GM19372 (cell line): ENCODE data around the gene MSMO1.
"Not testable (repeated sequence)": the region's sequence is repeated elsewhere in the genome, so short reads cannot be mapped to it uniquely, and the experiment has no call there.

Source experiments
- ATAC-seq: cut with Tn5 transposase; IDR thresholded peaks from one replicate; pipeline ENCODE4 v1.9.1; 2021; ENCODE audit warnings: mild to moderate bottlenecking, low read depth, moderate library complexity; ENCODE audit not compliant: unreplicated experiment

Gene MSMO1

DNA sequence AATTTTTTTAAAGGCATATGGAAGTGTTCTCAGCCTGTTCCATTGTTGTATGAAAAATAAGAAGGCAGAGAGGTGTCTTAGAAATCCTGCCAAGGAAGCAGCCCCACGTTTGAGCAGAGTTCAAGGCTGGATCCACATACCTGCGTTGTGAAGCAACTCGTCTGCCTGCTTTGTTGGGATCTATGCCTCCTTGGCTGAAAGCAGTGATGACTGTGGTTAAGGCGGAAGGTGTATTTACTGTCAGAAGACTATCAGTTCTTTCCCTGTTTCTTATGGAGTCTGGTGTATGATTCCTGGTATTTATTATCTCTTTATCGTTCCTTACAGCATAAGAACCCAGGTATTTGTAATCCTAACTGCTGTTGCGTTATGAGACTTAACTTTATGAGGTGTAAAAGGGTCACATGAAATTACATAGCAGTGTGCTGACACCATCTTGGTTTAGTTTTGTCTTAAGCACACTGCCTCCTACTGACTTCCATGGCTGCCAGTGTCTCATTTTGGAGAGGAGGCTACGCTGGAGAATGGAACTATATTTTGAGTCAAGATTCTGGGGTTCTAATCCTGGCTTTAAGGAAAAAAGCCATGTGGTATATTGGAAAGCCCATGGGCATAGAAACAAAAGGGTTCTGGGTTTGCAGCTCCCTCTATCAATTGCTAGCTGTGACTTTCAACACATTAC lies 3.1 kb upstream of the MSMO1 start:
- no peak for ATAC-seq

DNA sequence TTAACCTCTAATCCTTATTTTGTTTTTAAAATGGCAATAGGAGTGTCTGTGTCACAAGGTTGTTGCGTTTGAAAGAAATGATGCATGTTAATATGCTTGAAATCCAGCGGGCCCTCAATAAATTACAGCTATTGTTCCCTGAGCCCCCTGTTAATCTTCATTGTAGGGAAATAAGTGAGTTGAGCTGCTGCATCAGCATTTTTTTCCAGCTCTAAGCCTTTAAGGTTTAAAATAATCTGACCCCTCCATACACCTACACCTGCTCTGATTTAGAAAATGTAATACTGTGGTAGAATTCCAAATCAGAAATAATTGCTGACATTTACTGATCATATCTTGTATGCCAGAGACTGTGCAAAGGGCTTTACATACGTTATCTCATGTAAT lies 2.6 kb upstream of the MSMO1 start:
- ATAC-seq, result no peak

DNA sequence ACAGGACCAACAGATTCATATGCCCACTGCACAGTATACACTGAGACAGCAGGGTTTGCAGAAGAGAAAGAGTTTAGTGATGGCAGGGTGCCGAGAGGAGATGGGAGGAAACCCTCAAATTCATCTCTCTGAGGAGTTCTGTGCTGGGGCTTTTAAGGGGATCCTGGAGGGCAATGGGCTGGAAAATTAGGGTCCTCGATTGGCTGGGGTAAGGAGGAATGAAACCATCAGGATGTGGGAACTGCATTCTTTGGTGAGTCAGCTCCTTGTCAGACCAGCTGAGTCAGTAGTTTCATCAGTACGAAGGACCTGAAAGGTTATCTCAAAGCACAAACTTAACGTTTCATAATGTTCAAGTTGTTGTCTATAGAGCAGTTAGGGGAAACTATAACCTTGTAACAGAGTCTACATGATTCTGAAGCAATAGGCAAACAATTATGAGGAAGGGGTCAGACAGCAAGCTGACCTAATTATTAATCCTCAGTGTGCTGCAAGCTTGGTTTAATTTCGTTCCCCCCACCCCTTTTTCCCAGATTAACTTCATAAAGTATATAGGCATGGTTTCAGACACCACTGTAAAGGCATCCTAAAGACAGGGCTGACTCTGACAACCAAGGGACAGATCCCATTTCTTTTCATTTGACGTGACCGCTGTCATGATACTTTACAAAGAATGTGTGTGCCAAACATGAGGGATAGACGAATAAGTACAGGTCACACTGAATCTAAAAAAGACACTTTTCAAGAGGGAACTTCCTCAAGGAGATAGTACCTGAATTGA lies 1.5 kb upstream of the MSMO1 start:
- no peak for ATAC-seq

DNA sequence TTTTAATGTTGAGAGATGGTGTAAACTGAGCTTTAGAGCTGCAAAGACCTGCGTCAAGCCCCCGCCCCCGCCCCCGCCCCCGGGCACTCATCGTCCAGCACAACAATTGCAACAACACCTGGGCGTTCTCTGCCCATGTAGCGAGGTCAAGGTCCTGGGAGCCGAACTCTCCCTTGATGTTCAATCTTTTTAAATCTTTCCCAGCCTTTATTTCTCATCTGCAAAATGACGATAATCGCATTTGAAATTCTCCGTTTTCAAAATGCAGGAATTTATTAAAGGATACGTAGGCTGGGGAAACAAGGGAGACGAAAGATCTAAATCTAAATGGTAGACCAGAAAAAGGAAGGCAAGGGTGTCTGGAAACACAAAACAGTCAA lies 648 bp upstream of the MSMO1 start:
- ATAC-seq, result no peak

DNA sequence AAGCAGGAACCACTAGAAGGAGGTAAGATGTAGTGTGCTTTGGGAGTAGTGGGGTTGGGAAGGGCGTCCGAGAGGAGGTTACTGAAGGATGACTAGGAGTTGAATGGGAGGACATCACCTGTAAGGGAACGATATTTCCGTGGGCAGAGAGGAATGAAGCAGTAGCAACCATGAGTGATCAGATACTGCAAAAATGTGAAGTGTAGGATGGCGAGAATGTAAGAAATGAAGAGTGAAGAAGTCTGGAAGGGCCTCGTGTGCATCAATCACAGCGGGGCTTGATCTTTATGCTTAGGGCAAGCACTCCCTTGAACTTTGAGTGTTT lies 594 bp downstream of the MSMO1 start:
- no peak for ATAC-seq

DNA sequence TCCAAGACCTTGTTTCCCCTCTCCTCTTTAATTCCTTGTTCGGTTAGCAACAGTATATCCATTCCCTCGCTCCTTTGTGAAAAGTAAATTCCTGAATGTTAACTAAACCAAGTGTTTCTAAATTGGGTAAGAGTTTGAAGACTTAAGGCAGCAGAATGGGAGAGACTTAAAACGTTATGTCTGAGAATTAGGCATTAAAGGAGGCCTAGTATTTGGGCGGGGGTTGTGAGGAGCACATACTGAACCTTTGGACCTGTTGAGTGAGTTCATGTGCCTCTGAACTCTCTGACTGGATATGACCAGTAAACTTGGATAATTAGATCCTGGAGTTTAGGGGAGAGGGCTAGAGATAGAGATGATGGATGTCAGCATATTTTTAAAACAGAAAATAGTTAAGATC lies 1.2 kb downstream of the MSMO1 start:
- ATAC-seq, result no peak

DNA sequence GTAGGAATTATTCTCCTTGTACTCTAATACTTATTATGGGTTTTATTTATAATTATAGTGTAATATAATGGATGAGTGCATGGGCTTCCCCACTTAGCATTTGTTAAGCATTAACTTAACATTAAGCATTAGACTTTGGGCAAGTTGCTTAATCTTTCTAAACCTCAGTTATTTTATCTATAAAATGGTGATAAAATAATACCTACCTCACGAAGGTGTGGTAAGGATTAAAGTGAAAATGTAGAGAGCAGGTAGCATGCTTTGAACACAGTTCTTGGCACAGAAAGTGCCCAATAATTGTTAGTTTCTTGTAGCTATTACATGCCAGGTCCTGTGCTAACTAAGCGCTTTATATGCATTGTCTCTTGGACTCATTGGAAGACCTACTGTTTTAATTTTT lies 2.6 kb downstream of the MSMO1 start:
- no peak for ATAC-seq

DNA sequence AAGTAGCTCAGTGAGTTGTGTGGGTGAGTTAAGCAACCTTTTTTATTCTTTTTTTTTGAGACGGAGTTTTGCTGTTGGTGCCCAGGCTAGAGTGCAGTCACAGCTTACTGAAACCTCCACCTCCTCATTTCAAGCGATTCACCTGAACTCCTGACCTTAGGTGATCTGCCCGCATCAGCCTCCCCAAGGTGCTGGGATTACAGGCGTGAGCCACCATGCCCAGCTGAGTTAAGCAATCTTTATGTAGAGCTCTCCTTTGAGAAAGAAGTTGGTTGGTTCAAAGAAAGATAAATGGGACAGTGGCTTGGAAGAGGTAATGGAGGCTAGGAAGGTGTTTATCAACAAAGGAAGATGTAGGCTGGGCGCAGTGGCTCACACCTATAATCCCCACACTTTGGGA lies 3.2 kb downstream of the MSMO1 start:
- no peak for ATAC-seq

DNA sequence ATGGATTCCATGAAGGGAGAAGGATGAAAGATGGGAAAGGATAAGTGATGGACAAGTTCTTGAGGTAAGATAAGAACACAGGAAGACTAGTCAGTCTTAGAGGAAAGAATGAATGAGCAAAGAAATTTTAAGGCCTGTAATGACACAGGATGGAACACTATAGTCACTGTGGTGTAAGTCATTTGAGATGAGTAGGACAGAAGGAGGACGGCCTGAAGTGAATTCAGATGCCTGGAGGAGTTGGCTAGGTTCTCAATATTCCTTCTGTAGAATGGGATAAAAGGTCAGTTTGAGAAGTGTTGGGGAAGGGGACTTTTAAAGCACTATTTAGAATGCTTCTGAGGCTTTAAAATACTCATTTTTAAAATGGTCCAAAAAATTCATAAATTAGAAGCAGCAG lies 3.9 kb downstream of the MSMO1 start:
- no peak for ATAC-seq

DNA sequence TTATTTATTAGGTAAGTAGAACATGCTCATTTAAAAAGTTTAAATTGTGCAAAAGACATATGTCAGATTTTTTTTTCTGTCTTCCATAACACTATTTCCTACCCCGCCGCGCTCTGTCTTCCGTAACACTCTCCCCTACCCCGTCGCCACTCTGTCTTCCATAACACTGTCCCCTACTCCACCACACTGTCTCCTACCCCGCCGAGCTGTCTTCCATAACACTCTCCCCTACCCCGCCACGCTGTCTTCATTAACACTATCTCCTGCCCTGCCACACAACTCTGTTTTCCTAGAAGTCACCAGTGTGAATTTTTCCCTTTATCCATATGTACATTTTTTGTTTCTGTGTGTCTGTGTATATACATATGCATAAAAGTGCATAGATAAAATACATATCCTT lies 4.4 kb downstream of the MSMO1 start:
- ATAC-seq, result no peak

DNA sequence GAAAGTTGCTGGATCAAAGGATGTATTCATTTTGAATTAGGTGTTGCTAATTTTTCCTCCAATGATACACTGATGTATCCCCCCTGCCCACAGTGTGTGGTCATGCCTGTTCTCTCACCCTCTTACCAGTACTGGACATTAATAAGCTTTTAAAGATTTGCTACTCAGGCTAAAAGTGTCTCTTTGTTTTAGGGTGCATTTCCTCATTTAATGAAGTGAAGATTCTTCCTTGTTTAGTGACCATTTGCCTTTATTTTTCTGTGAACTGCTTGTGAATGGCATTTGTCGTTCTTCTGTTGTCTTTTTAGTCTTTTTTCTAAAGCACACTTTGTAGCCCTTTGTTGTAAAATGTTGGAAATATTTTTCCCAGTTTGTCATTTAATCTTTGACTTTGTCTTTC lies 5.0 kb downstream of the MSMO1 start:
- no peak for ATAC-seq

DNA sequence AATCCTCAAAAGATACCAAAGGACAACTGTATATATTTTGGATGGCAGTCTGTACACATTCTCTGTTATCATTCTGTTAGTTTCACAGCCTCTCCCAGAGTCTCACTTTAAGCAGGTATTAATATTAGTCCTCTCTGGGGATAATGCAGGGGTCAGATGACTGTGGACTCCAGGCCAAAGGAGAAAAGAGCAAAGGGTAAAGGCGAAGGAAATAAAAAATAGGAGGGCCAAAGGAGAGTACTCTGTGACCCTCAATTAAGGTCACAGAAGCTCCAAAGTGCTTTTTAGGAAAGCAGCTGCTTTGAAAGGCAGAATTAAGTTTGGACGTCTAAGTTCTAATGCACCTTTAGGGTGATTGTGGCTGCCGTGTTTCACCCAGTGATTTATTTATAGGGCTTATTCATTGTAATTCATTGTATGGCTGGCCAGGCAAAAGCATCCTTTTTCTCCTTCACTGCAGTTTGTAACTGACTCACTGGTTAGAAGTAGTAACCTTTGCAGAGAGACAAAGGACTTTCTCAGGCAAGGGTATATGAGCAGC lies 7.8 kb downstream of the MSMO1 start:
- ATAC-seq, result no peak

DNA sequence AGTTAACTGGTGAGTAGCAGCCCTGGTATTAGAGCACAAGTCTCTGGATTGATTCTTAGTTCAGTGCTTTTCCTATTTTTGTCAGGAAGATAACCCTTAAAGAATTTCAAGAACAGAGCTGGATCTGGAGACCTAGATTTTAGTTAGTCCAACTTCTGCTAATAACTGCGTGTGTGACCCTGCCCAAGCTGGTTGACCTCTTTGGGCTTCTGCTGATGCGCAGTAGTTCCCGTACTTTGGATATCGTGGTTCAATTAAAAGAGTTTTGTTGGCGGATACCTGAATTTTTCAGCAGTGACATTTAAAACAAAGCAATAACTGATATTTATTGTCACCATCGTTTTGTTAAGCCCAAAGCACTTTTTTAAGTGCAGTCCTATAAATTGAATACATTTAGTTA lies 9.3 kb downstream of the MSMO1 start:
- ATAC-seq, result no peak

DNA sequence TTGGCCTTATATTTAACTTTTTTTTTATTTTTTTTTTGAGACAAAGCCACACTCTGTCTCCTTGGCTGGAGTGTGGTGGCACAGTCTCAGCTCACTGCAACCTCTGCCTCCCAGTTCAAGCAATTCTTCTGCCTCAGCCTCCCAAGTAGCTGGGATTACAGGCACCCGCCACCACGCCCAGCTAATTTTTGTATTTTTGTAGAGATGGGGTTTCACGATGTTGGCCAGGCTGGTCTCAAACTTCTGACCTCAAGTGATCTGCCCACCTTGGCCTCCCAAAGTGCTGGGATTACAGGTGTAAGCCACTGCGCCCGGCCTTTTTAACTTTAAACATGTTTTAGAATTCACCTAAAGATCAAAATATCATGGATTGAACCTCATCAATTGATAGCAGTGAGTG lies 14.9 kb downstream of the MSMO1 start:
- not testable (repeated sequence) for ATAC-seq

DNA sequence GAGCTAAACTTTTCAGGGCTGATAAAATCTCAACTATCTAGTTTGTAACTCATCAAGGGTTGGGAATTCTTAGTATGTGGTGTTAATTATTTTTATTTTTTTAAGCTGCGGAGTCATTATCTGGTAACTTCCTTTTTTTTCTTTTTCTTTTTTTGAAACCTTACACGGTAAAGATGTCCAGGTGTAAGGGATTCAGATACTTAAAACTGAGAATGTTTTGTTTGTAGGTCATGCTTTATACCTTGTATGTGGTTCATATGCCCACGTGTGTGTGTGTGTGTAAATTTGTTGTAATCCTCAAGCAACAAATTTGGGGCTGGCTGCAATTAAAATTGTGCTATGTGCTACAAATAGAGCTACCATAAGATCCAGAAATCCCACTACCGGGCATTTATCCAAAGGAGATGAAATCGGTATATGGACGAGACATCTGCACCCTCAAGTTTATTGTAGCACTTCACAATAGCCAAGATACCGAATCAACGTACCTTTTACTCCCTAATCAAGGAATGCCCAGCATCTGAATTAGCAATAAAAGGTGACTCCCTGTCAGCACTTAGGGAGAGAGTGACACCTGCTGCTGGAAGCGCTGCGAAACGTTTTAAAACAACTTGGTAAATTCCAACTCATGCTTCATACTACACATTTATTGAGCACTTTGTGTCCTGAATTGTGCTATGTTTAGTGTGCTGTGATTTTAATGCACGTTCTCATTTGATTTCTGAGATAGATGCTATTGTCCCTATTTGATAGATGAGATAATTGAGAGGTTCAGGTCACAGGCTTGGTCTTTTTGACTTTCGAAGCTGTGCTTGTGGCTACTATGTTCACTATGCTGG lies 16.1 kb downstream of the MSMO1 start:
- no peak for ATAC-seq

DNA sequence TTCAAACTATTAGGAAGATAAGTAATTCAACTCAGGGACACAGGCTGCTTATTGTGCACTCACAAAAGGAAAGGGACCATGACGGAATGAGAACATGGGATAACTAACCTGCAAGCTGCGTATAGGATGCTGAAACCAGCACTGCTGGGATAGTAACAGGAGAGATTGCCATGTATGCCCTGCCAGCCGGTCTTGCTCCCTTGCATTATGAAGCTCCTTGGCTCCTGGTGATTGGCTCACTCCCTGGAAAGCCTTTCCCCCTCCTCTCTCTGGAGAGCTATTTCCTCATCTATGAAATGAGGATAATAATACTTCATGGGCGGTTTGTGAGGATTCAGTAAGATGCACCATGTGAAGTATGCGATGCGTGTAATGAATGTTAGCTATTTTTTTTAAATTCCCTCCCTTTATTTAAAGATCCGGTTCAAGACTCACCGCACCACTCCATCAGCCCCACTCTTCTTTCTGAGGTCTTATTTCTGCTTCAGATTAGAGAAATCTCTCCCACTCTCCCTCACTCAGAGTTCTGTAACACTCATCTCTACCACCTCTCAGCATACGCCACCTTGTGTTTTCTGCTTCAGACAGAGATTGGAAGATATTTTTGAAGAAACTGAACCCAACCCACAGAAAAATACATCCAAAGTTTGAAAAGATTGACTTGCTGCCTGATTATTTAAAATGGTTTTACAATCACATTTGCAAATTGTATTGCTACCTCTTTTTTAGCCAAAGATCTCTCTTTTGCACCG lies 18.4 kb downstream of the MSMO1 start:
- no peak for ATAC-seq

DNA sequence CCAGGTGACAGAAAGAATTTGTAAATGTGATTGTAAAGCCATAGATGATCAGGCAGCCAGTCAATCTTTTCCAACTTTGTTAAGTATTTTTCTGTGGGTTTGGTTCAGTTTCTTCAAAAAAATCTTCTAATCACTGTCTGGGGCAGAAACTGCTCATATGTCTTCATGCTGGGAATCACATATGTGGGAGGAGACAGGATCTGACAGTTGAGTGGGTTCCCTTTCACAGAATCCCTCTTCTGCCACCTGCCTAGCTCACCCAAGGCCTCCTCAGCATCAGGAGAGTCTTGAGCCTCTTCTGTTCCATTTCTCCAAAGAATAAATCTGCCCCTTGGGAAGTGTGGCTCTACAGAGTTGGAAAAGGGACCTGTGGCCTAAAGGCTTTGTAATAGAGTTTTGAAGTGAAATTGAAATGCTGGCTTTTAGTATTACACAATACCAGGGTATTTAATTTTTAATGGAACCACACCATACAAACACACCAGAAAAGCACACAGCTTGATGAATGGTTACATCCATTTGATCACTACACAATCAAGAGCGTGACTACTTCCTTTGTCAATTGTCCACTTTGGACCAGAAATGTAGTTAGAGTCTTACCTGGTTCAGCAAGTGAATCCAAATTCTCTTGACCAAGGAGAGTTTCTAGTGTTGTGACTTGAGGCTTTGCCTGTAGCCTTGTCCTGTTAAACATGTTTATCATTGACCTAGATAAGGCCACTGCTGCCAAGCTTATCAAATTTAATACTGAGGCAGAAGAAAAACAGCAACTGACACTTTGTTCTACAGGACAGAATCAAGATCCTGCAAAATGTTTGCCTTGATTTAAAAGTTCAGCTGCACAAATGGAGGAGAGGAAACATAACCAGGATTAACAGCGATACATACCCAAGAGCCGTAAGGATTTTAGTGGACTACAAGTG lies 20.4 kb downstream of the MSMO1 start:
- no peak for ATAC-seq

DNA sequence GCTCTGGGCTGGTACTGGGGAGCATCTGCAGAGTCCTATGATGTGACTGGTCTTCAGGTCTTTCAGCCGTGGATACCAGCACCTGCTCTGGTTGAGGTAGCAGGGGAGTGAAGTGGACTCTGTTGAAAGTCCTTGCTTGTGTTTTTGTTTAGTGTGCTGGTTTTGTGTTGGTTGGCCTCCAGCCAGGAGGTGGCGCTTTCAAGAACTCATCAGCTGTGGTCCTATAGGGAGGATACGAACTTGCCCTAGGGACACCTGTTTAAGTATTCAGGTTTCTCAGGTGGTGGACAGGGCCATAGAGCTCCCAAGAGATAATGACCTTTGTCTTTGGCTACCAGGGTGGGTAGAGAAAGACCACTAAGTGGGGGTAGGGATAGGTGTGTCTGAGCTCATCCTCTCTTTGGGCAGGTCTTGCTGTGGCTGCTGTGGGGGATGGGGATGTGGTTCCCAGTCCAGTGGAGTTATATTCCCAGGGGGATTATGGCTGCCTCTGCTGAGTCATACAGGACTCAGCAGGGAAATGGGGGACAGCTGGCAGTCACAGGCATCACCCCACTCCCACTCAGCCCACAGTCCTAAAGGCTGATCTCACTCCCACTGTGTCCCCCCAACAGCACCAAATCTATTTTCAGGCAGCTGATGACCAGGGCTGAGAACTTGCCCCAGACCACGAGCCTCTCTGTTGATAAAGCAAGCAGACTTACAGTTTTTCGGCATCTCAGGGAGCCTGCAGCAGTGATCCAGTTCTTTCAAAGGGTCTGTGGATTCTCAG lies 24.1 kb downstream of the MSMO1 start:
- no peak for ATAC-seq

DNA sequence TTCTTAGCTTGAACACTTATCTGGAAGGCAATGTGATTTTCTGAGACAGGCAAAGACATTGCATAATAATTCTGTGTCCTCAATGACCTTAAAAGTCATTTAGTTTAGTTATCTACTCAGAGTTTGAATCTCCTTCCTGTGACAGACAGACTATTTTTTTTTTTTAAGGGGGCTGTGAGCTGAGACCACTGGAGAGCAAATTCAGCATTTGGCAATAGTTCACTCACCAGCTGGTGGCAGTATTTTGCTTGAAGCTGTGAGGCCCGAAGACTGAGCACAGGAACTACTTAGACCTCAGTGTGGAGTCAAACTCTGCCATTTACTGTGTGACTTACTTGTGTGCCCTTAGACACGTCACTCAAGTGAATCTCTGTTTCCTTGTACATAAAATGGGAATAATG lies 28.4 kb downstream of the MSMO1 start:
- ATAC-seq, result no peak
